PC-3 (cell line): ENCODE results near the gene ITGAE. TPM values are rescaled to one million over a fixed set of nuclear protein-coding genes. Genes with fewer than 3 reads are reported as not detected.
A peak's percentile ranks its signal among the peaks of the same experiment; 100 is the strongest.

ENCODE experiments used
- ATAC-seq: fragments of 200-7000 bp; cut with Tn5 transposase; 2 replicates; pipeline ENCODE4 v1.9.1; 2020; ENCODE audit warnings: mild to moderate bottlenecking, moderate library complexity
- Bru-seq: library from RNA; stranded (reverse); fragments of 400-500 nt; gene quantifications from one replicate; lab custom pipeline; 2021; lab: Mats Ljungman, UMichigan
- BruChase-seq, 2 experiments: library from RNA; stranded (reverse); fragments of 400-500 nt; gene quantifications; one replicate each; lab custom pipeline; 2021; lab: Mats Ljungman, UMichigan
- BruUV-seq: library from RNA; stranded (reverse); fragments of 400-500 nt; replicated peaks from 2 replicates; lab custom pipeline; 2021; lab: Mats Ljungman, UMichigan
- CTCF ChIA-PET: fragments of 300-600 bp; sonication (Branson Sonifier 250); formaldehyde crosslinking; loops from one replicate; lab custom pipeline; 2022; ENCODE audit warnings: antibody characterized with exemption; lab: Charles Lee
- POLR2A ChIA-PET: fragments of 300-600 bp; sonication (Branson Sonifier 250); formaldehyde crosslinking; loops from one replicate; lab custom pipeline; 2022; ENCODE audit warnings: antibody characterized with exemption; ENCODE audit not compliant: unreplicated experiment; lab: Charles Lee
- DNase-seq: peaks from one replicate; pipeline ENCODE4 v3.0.0-alpha.2; 2015
- H2AFZ ChIP-seq: fragments of 300-600 bp; sonication (generic); 2 replicates; pipeline ENCODE4 v1.6.0; 2016; ENCODE audit warnings: antibody characterized with exemption, low read length
- H3F3A ChIP-seq: fragments of 300-600 bp; sonication (generic); one replicate; pipeline ENCODE4 v1.6.0; 2017; ENCODE audit warnings: antibody characterized with exemption, low read length, control low read depth, mild to moderate bottlenecking; ENCODE audit not compliant: unreplicated experiment
- H3K27ac ChIP-seq: fragments of 300-600 bp; sonication (generic); 2 replicates; pipeline ENCODE4 v1.5.1; 2016; ENCODE audit warnings: mild to moderate bottlenecking, low read length
- H3K27me3 ChIP-seq: fragments of 300-600 bp; sonication (generic); 2 replicates; pipeline ENCODE4 v1.6.1; 2016; ENCODE audit warnings: low read length, mixed read lengths
- H3K36me3 ChIP-seq: fragments of 300-600 bp; sonication (generic); 2 replicates; pipeline ENCODE4 v1.6.1; 2016; ENCODE audit warnings: low read depth, mixed run types, low read length, mixed read lengths
- H3K4me1 ChIP-seq: fragments of 300-600 bp; sonication (generic); 2 replicates; pipeline ENCODE4 v1.5.1; 2016; ENCODE audit warnings: low read length; ENCODE audit not compliant: insufficient read depth
- H3K4me2 ChIP-seq: fragments of 300-600 bp; sonication (generic); 2 replicates; pipeline ENCODE4 v1.6.0; 2016; ENCODE audit warnings: low read length
- H3K4me3 ChIP-seq: fragments of 300-600 bp; sonication (generic); 2 replicates; pipeline ENCODE4 v1.5.1; 2016; ENCODE audit warnings: mild to moderate bottlenecking, low read length, mixed read lengths
- H3K79me2 ChIP-seq: fragments of 300-600 bp; sonication (generic); 2 replicates; pipeline ENCODE4 v1.6.1; 2017; ENCODE audit warnings: low read length, mixed read lengths
- H3K9ac ChIP-seq: fragments of 300-600 bp; sonication (generic); 2 replicates; pipeline ENCODE4 v1.6.0; 2016; ENCODE audit warnings: mild to moderate bottlenecking, low read length
- H3K9me2 ChIP-seq: fragments of 300-600 bp; sonication (generic); replicated peaks from 2 replicates; pipeline ENCODE4 v1.6.1; 2016; ENCODE audit warnings: mixed run types, low read length, mixed read lengths
- H3K9me3 ChIP-seq: fragments of 300-600 bp; sonication (generic); 2 replicates; pipeline ENCODE4 v1.6.1; 2016; ENCODE audit warnings: low read length, mixed read lengths
- H4K20me1 ChIP-seq: fragments of 300-600 bp; sonication (generic); 2 replicates; pipeline ENCODE4 v1.6.1; 2016; ENCODE audit warnings: low read length, mixed read lengths
- CTCF ChIP-seq: fragments of 300-600 bp; sonication (generic); conservative IDR thresholded peaks from 2 replicates; pipeline ENCODE4 v1.5.1; 2017; ENCODE audit warnings: antibody characterized with exemption, low read depth, mild to moderate bottlenecking, low read length
- EZH2 ChIP-seq: fragments of 300-600 bp; sonication (generic); IDR thresholded peaks from one replicate; pipeline ENCODE4 v1.6.1; 2017; ENCODE audit warnings: antibody characterized with exemption, mild to moderate bottlenecking, low read length; ENCODE audit not compliant: unreplicated experiment
- EZH2phosphoT487 ChIP-seq: fragments of 300-600 bp; sonication (generic); IDR thresholded peaks from 2 replicates; pipeline ENCODE4 v1.6.1; 2018; ENCODE audit warnings: mild to moderate bottlenecking, antibody characterized with exemption, low read length, borderline replicate concordance
- intact Hi-C: fragments of 100-400 bp; cut with micrococcal nuclease; formaldehyde crosslinking; loops from 2 replicates; pipeline ENCODE4 v1.9.0; 2023
- long read RNA-seq: library from polyadenylated mRNA; unstranded; transcript quantifications from one replicate; pipeline ENCODE4 v2.0.0, GENCODE V29; 2021; ENCODE audit not compliant: unreplicated experiment
- total RNA-seq: library from RNA; depleted of rRNA; stranded (reverse); fragments of >200 nt; gene quantifications from 2 replicates; pipeline ENCODE4 v1.2.3, GENCODE V29; 2014; rRNA removed

The ITGAE gene, protein sequence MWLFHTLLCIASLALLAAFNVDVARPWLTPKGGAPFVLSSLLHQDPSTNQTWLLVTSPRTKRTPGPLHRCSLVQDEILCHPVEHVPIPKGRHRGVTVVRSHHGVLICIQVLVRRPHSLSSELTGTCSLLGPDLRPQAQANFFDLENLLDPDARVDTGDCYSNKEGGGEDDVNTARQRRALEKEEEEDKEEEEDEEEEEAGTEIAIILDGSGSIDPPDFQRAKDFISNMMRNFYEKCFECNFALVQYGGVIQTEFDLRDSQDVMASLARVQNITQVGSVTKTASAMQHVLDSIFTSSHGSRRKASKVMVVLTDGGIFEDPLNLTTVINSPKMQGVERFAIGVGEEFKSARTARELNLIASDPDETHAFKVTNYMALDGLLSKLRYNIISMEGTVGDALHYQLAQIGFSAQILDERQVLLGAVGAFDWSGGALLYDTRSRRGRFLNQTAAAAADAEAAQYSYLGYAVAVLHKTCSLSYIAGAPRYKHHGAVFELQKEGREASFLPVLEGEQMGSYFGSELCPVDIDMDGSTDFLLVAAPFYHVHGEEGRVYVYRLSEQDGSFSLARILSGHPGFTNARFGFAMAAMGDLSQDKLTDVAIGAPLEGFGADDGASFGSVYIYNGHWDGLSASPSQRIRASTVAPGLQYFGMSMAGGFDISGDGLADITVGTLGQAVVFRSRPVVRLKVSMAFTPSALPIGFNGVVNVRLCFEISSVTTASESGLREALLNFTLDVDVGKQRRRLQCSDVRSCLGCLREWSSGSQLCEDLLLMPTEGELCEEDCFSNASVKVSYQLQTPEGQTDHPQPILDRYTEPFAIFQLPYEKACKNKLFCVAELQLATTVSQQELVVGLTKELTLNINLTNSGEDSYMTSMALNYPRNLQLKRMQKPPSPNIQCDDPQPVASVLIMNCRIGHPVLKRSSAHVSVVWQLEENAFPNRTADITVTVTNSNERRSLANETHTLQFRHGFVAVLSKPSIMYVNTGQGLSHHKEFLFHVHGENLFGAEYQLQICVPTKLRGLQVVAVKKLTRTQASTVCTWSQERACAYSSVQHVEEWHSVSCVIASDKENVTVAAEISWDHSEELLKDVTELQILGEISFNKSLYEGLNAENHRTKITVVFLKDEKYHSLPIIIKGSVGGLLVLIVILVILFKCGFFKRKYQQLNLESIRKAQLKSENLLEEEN
- total RNA-seq (29.7 and 42.0 TPM in 2 replicates), Bru-seq, nascent RNA (percentile 35 among the genes with signal in this experiment), BruChase-seq, experiment 1, labeled RNA remaining after a 6-hour chase (percentile 40 among the genes with signal in this experiment), BruChase-seq, experiment 2, labeled RNA remaining after a 2-hour chase (percentile 35 among the genes with signal in this experiment)
- long read RNA-seq, transcript ITGAE-202 (5 exons, 721 nt) = minor isoform, 5 of 21 reads
- long read RNA-seq, transcript ITGAE-207 (4 exons, 672 nt) = major isoform, 10 of 21 reads
- long read RNA-seq, partial matches to known transcripts = 2 of 21 reads
- long read RNA-seq, other reads (novel, unspliced or antisense) = 3 of 21 reads

GRCh38 chr17:3800362-3801271 is at the start of gene ITGAE:
Gene ITGAE (minus strand): TSS chr17:3801188. CDS start chr17:3801144, 44 bp downstream.
- POLR2A ChIA-PET = interaction anchor here (0.6 kb wide), 1 partner anchor 92 kb away, joined by 20 read pairs; the partner anchor contains the start of gene CAMKK1
- no peak for ATAC-seq
- no peaks in the 10 kb centered on the region for H3K9me2 ChIP-seq
- intact Hi-C loops = no loop called here
- BruUV-seq = no TSS peak
- CTCF ChIA-PET = no interaction called here
- H3K79me2 ChIP-seq = no peaks in the 10 kb centered on the region
- H3K27me3 ChIP-seq = no peaks in the 10 kb centered on the region
- H3K9ac ChIP-seq = no peak within 1 kb of the TSS
- H3F3A ChIP-seq = peaks cover 3% of the 10 kb centered on the region
- no peak within 1 kb of the TSS for H2AFZ ChIP-seq
- H3K4me1 ChIP-seq = peaks cover 31% of the 10 kb centered on the region
- no peaks in the 10 kb centered on the region for H3K9me3 ChIP-seq
- H3K36me3 ChIP-seq = no peaks in the 10 kb centered on the region
- peak within 1 kb of the TSS; percentile 89 for H3K27ac ChIP-seq
- no peaks in the 10 kb centered on the region for H4K20me1 ChIP-seq
- no peak within 1 kb of the TSS for H3K4me3 ChIP-seq
- no peak for DNase-seq
- TF ChIP-seq EZH2 (no peak), CTCF (no peak), EZH2phosphoT487 (no peak)
- peak within 1 kb of the TSS; percentile 53; the same call in 1 of the 2 replicates for H3K4me2 ChIP-seq

DNA sequence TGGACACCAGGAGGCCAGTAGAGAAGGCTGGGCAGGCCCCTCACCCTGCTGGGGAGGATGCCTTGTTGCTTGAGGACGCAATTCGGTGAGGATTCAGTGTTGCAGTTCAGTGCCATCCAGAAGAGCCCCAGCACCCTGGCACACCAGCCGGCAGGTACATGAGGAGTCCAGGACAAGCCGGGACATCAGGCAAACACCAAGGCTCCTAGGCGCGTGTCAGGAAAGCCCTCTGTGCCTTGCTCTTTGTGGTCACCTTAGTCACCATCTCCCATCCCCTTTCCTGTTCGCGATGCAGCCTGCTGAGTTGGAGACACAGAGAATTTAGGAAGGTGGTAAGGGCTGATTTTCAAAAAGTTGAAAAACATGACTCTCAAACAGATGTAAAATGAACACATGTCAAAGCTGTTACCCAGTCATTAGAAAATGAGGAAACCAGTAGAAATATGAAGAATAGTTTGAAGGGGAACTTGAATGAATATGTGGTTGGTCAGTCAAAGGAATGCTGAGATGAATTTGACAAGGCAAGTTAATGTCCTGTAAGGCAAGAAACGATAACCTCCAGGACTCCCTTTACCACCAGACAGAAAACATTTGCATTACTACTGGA is 47.3 kb upstream of the ITGAE start:
- intact Hi-C loops = no loop called here
- TF ChIP-seq EZH2phosphoT487 = no peak
- TF ChIP-seq EZH2 = no peak
- no peak for TF ChIP-seq CTCF
- BruUV-seq = no TSS peak
- no peak for ATAC-seq
- no peaks in the 10 kb centered on the region for H3K4me1 ChIP-seq
- H3K9me2 ChIP-seq = no peaks in the 10 kb centered on the region
- no peaks in the 10 kb centered on the region for H3K9me3 ChIP-seq
- no peaks in the 10 kb centered on the region for H3F3A ChIP-seq
- H3K4me2 ChIP-seq = no peak overlapping the region
- H3K4me3 ChIP-seq = no peak overlapping the region
- ChIA-PET CTCF (no interaction called here), POLR2A (no interaction called here)
- no peak overlapping the region for H3K27ac ChIP-seq
- no peaks in the 10 kb centered on the region; the same call in 1 of the 2 replicates for H3K36me3 ChIP-seq
- H3K79me2 ChIP-seq = peaks cover 27% of the 10 kb centered on the region
- H3K9ac ChIP-seq = no peak overlapping the region
- no peak for DNase-seq
- no peak overlapping the region for H2AFZ ChIP-seq
- H3K27me3 ChIP-seq = no peaks in the 10 kb centered on the region
- 0 out of 2 replicates have a peak, but pooled peaks cover 4% of the 10 kb centered on the region for H4K20me1 ChIP-seq
